Activated CD4-positive, alpha-beta T cell treated with anti-CD3 and anti-CD28 coated beads, Interleukin-2, amount 10 ng/mL, durations not matched to agents 7 days and 5 days (primary cell): Measurements from ENCODE around the gene CDH15. TPM values are rescaled to one million over a fixed set of nuclear protein-coding genes. Genes with fewer than 3 reads are reported as not detected.

Source experiments
- CTCF ChIA-PET: fragments of 350-600 bp; sonication (Branson Sonifier 250); formaldehyde crosslinking; loops from one replicate; lab custom pipeline; 2021; ENCODE audit warnings: antibody characterized with exemption; lab: Charles Lee
- POLR2A ChIA-PET: fragments of 350-600 bp; sonication (Branson Sonifier 250); formaldehyde crosslinking; loops from one replicate; lab custom pipeline; 2021; ENCODE audit warnings: antibody characterized with exemption; lab: Charles Lee
- DNase-seq: peaks from one replicate; pipeline ENCODE4 v3.0.0-alpha.2; 2020
- H3K27ac Mint-ChIP-seq: one replicate; pipeline ENCODE4 v1.8.0; 2021; ENCODE audit warnings: mild to moderate bottlenecking, moderate library complexity, mixed read lengths
- H3K27me3 Mint-ChIP-seq: one replicate; pipeline ENCODE4 v1.8.0; 2021; ENCODE audit warnings: mixed read lengths
- H3K36me3 Mint-ChIP-seq: one replicate; pipeline ENCODE4 v1.8.0; 2021; ENCODE audit warnings: low read depth, mixed read lengths
- H3K4me1 Mint-ChIP-seq: one replicate; pipeline ENCODE4 v1.8.0; 2021; ENCODE audit warnings: mixed read lengths
- H3K4me3 Mint-ChIP-seq: one replicate; pipeline ENCODE4 v1.8.0; 2021; ENCODE audit warnings: mild to moderate bottlenecking, moderate library complexity, mixed read lengths
- H3K9me3 Mint-ChIP-seq: one replicate; pipeline ENCODE4 v1.8.0; 2021; ENCODE audit warnings: mixed read lengths
- total RNA-seq, 2 experiments: library from RNA; stranded (reverse); gene quantifications; one replicate each; pipeline ENCODE4 v1.2.3, GENCODE V29; 2021

Gene CDH15
- total RNA-seq, 2 experiments from 2014 or later = not detected

DNA sequence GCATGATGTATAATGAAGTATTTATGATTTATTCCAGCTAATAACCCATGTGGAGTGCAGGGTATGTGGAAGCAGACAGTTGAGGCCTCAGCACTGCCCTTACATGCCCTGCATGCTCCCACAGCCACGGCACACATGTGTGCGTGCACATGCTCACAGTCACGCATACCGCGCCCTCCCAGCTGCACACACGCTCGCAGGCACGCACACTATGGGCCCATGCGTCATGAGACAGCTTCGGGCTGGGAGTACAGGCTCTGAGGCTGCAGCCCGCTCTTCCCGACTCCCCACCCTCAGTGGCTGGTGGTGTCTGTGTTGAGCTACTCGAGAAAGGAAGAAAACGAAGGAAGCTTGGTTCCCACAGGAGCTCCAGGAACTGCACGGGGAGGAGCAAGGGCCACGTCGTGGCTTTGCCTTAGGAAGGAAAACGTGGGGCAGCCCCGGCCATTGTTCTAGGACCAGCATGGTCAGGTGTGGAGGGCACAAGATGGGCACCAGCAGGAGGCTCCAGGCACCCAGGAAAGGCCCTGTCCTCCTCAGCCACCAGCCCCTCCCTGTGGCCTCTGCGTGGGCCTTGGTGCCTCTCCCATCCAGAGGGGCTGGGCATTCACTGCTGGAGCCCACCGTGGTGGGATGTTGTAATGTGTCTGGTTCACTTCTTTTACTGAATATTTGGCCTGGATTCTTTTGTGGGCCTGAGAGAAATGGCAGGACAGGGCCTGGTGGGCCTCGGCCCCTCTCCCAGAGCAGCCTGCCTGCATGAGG, 27.5 kb upstream of the CDH15 start:
- Mint-ChIP-seq H3K9me3 (peaks cover 7% of the 10 kb centered on the region), H3K4me1 (no peaks in the 10 kb centered on the region), H3K4me3 (no peak overlapping the region), H3K36me3 (peaks cover 34% of the 10 kb centered on the region), H3K27ac (peak overlapping the region; percentile 54), H3K27me3 (no peaks in the 10 kb centered on the region)
- ChIA-PET CTCF (no interaction called here), POLR2A (no interaction called here)
- no peak for DNase-seq

DNA sequence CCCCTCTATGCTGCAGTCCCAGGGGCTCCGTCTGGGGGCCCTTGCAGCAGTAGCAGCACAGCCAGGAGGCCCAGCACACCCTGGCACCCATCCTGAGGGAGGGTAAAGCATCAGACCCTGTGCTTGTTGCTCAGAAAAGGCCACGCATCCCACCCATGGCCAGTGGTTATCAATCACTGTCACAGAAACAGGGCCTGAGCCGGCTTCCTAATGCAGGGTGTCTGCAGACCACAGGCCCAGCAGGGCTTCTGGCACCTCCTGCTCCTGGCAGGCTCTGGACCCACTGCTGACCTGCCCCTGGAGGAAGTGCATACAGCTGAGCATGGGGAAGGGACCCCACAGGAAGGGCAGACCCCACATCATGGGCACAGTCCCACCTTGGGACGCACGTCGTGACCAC, 26.9 kb upstream of the CDH15 start:
- Mint-ChIP-seq H3K27me3 (no peaks in the 10 kb centered on the region), H3K36me3 (peaks cover 40% of the 10 kb centered on the region), H3K4me1 (no peaks in the 10 kb centered on the region), H3K27ac (no peak overlapping the region), H3K9me3 (peaks cover 13% of the 10 kb centered on the region), H3K4me3 (no peak overlapping the region)
- ChIA-PET CTCF (no interaction called here), POLR2A (no interaction called here)
- no peak for DNase-seq

- H3K27ac Mint-ChIP-seq = no peak overlapping the region
- ChIA-PET POLR2A (no interaction called here), CTCF (no interaction called here)
- peaks cover 48% of the 10 kb centered on the region for H3K36me3 Mint-ChIP-seq
- no peak for DNase-seq
- H3K4me3 Mint-ChIP-seq = no peak overlapping the region
- no peaks in the 10 kb centered on the region for H3K27me3 Mint-ChIP-seq
- H3K9me3 Mint-ChIP-seq = peaks cover 15% of the 10 kb centered on the region
- H3K4me1 Mint-ChIP-seq = no peaks in the 10 kb centered on the region
Measured at GRCh38 chr16:89145406-89146161, 26.0 kb upstream of the CDH15 start.

GRCh38 chr16:89146211-89147005, 25.1 kb upstream of the CDH15 start:
- POLR2A ChIA-PET = no interaction called here
- H3K9me3 Mint-ChIP-seq = peaks cover 15% of the 10 kb centered on the region
- peaks cover 54% of the 10 kb centered on the region for H3K36me3 Mint-ChIP-seq
- CTCF ChIA-PET = no interaction called here
- H3K4me3 Mint-ChIP-seq = no peak overlapping the region
- DNase-seq = no peak
- no peaks in the 10 kb centered on the region for H3K27me3 Mint-ChIP-seq
- no peak overlapping the region for H3K27ac Mint-ChIP-seq
- H3K4me1 Mint-ChIP-seq = no peaks in the 10 kb centered on the region

GRCh38 chr16:89147085-89147817, 24.3 kb upstream of the CDH15 start:
- CTCF ChIA-PET = no interaction called here

DNA sequence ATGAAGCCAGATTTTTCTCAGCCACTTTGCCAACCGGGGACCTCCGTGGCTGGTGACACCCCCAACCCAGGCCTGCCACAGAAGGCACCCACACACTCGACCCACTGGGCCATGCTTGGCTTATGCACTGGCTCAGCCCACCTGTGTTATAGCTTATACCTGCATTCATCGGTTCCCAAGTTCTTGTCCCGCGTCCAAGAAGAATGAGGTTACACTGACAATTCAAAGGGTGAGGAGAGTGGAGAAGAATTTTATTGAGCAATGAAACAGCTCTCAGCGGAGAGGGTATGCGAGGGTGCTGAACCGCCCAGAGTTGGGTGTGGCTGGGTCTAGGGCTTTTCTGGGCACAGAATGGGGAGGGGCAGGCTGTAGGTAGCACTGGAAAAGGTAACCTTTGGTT, 22.2 kb upstream of the CDH15 start:
- H3K4me3 Mint-ChIP-seq = no peak overlapping the region
- peaks cover 15% of the 10 kb centered on the region for H3K9me3 Mint-ChIP-seq
- CTCF ChIA-PET = interaction anchor here (2.2 kb wide), 1 partner anchor 18 kb away, joined by 6 read pairs; no protein-coding TSS in a partner anchor
- POLR2A ChIA-PET = no interaction called here
- H3K4me1 Mint-ChIP-seq = peaks cover 2% of the 10 kb centered on the region
- peaks cover 53% of the 10 kb centered on the region for H3K36me3 Mint-ChIP-seq
- DNase-seq = no peak
- no peak overlapping the region for H3K27ac Mint-ChIP-seq
- no peaks in the 10 kb centered on the region for H3K27me3 Mint-ChIP-seq

More at GRCh38 chr16:89147085-89147817, 24.3 kb upstream of the CDH15 start:
- DNase-seq = no peak
- no peaks in the 10 kb centered on the region for H3K27me3 Mint-ChIP-seq
- peaks cover 57% of the 10 kb centered on the region for H3K36me3 Mint-ChIP-seq
- H3K9me3 Mint-ChIP-seq = peaks cover 15% of the 10 kb centered on the region
- no peak overlapping the region for H3K27ac Mint-ChIP-seq
- no peak overlapping the region for H3K4me3 Mint-ChIP-seq
- POLR2A ChIA-PET = no interaction called here
- H3K4me1 Mint-ChIP-seq = no peaks in the 10 kb centered on the region

DNA sequence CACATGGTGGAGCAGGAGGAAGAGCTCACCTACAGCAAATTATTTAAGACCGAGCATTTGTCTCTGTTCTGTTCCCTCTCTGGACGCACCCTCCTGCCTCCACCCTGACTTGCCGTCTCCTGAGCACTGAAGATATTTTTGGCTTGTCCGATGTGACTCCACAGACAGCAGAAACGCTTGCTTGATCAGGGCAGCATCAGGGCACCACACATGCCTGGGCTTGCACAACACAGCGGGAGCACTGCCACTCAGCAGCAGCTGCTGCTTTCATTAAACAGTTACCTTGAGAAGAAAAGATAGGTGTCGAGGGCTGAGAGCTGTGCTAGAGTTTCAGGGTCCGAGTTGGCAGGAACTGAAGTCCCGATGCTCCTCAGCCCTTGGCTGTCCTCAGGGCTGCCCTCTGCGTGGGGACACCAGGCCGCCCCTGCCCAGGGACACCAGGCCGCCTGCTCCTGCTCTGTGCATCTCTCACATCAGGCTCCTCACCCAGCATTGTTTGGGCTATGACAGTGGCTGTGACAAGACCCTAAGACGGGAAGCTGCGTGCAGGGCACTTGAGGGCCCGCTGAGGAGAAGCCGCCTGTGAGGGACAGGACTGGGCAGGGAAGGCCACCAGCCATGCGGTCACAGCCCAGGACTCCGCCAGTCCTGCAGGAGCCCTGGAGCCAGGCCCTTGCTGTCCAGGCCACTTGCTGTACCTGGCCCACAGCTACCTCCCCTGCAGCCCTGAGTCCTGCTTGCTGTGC, 21.3 kb upstream of the CDH15 start:
- CTCF ChIA-PET = interaction anchor here (0.6 to 2.2 kb wide), 2 partner anchors 17 to 512 kb away, joined by 3 to 6 read pairs; no protein-coding TSS in a partner anchor
- peaks cover 53% of the 10 kb centered on the region for H3K36me3 Mint-ChIP-seq
- H3K27me3 Mint-ChIP-seq = no peaks in the 10 kb centered on the region
- H3K9me3 Mint-ChIP-seq = peaks cover 15% of the 10 kb centered on the region
- POLR2A ChIA-PET = no interaction called here
- peaks cover 2% of the 10 kb centered on the region for H3K4me1 Mint-ChIP-seq
- DNase-seq = no peak
- no peak overlapping the region for H3K27ac Mint-ChIP-seq
- no peak overlapping the region for H3K4me3 Mint-ChIP-seq

DNA sequence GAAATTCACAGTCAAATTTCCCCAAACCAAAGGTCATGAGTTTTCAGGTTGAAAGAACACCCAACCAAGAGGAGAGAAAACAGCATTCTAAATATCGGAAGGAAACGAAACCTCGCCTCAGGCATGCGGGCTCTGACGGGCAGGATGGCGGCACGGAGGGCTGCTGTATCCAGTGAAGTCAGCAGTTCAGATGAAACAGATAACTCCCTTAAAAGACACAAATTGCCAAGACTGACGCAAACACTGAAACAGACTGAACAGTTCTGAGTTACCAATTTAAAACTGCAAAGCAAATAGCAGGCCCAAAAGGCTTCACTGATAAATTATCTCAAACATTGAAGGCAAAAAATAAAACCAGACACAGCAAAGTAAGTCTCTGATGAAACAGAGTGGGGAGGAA, 20.6 kb upstream of the CDH15 start:
- Mint-ChIP-seq H3K9me3 (peaks cover 15% of the 10 kb centered on the region), H3K36me3 (peaks cover 50% of the 10 kb centered on the region), H3K4me3 (no peak overlapping the region), H3K27ac (no peak overlapping the region), H3K4me1 (peaks cover 2% of the 10 kb centered on the region), H3K27me3 (no peaks in the 10 kb centered on the region)
- DNase-seq = no peak
- CTCF ChIA-PET = no interaction called here
- POLR2A ChIA-PET = no interaction called here

DNA sequence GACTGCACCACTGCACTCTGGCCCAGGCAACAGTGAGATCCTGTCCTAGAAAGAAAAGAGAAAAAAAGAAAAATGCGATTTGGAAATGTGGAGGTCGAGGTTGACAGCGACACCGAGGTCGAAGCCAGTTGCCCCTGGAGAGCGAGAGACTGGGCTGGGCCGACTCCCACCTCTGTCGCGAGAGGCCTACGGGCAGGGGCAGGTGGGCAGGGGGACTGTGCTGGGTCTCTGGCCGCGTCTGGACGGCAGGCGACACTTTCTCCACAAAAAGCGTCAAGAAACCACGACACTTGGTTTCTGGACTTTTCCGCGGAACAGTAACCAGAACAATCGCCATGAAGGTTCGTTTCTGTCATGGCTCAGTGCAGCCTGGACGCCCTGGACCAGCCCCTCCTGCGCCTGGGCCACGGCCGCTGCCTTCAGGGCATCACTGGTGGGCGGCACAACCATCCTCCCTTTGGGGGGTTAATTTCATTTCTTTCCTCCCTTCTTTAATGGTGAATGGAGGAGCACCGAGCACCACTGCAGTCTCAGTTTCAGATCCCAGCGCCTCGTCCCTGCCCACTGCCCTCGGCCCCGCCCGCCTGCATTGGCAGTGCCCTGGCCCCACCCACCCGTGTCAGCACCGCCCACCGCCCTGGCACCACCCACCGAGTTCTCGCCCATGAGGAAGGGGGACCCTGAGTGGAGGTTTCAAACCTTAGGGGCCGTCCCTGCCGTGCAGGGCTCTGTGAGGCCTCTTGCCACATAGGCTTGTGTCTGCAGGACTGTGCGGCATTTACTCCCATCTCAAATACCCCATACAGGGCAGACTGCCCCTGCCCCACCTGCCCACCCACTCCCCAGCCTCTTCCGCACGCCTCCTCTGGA, 18.5 kb upstream of the CDH15 start:
- H3K4me3 Mint-ChIP-seq = no peak overlapping the region
- ChIA-PET CTCF (no interaction called here), POLR2A (no interaction called here)
- no peak for DNase-seq
- no peak overlapping the region for H3K27ac Mint-ChIP-seq
- H3K4me1 Mint-ChIP-seq = peaks cover 2% of the 10 kb centered on the region
- peaks cover 19% of the 10 kb centered on the region for H3K9me3 Mint-ChIP-seq
- peaks cover 34% of the 10 kb centered on the region for H3K36me3 Mint-ChIP-seq
- H3K27me3 Mint-ChIP-seq = no peaks in the 10 kb centered on the region

DNA sequence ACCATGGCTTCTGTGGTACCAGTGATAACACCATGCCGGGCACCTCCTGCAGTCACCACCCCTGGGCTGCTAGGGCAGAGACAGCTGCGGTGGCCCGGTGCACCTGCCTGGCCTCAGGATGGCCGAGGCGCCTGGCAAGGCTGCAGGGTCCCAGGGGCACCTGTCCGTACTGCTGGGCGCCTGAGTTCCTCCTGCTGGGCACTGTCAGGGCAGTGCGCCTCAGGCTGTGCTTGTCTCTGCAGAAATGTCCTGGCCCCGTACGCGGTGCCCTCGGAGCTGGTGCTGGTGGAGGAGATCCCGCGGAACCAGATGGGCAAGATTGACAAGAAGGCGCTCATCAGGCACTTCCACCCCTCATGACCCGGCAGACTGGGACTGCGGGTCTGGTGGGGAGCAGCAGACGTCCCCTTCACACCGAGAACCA, 17.7 kb upstream of the CDH15 start:
- peaks cover 28% of the 10 kb centered on the region for H3K36me3 Mint-ChIP-seq
- H3K27me3 Mint-ChIP-seq = no peaks in the 10 kb centered on the region
- peaks cover 22% of the 10 kb centered on the region for H3K9me3 Mint-ChIP-seq
- ChIA-PET POLR2A (no interaction called here), CTCF (interaction anchor here (1.3 kb wide), 1 partner anchor 411 kb away, joined by 3 read pairs; no protein-coding TSS in a partner anchor)
- no peak for DNase-seq
- H3K27ac Mint-ChIP-seq = no peak overlapping the region
- peaks cover 2% of the 10 kb centered on the region for H3K4me1 Mint-ChIP-seq
- H3K4me3 Mint-ChIP-seq = no peak overlapping the region
